Omental fat pad (tissue), 4 donors: ENCODE measurements around the gene ACAP1. TPM values are rescaled to one million over a fixed set of nuclear protein-coding genes. Genes with fewer than 3 reads are reported as not detected.
"Not testable (repeated sequence)": the region's sequence is repeated elsewhere in the genome, so short reads cannot be mapped to it uniquely, and the experiment has no call there.

ENCODE experiments used
- ATAC-seq: fragments of 150-250 bp; one replicate; pipeline ENCODE4 v1.9.1; 2016; ENCODE audit warnings: mild to moderate bottlenecking, moderate library complexity; ENCODE audit not compliant: low FRiP score
- DNase-seq: peaks from one replicate; pipeline ENCODE4 v3.0.0-alpha.2; 2019; ENCODE audit warnings: low spot score
- total RNA-seq, 4 donors: library from RNA; depleted of rRNA; stranded (reverse); fragments of >200 nt; gene quantifications; one replicate each; pipeline ENCODE4 v1.1.0, GENCODE V29; 2016
- TF ChIP-seq, protein P1 (sequence below), 3 donors: fragments of 450-650 bp; IDR thresholded peaks; one replicate each; pipeline ENCODE4 v1.5.1; 2016 to 2017; ENCODE audit warnings: antibody characterized with exemption in 3 of 3, mild to moderate bottlenecking in 3 of 3, moderate library complexity in 2 of 3

Gene ACAP1
- total RNA-seq, 4 donors from 2014 or later: 3.3 to 13.1 (median 8.1) TPM

- TF ChIP-seq, protein P1, sequence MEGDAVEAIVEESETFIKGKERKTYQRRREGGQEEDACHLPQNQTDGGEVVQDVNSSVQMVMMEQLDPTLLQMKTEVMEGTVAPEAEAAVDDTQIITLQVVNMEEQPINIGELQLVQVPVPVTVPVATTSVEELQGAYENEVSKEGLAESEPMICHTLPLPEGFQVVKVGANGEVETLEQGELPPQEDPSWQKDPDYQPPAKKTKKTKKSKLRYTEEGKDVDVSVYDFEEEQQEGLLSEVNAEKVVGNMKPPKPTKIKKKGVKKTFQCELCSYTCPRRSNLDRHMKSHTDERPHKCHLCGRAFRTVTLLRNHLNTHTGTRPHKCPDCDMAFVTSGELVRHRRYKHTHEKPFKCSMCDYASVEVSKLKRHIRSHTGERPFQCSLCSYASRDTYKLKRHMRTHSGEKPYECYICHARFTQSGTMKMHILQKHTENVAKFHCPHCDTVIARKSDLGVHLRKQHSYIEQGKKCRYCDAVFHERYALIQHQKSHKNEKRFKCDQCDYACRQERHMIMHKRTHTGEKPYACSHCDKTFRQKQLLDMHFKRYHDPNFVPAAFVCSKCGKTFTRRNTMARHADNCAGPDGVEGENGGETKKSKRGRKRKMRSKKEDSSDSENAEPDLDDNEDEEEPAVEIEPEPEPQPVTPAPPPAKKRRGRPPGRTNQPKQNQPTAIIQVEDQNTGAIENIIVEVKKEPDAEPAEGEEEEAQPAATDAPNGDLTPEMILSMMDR (IDR thresholded peaks at IDR 0.05): no peak
- no peak for DNase-seq
- no peak for ATAC-seq
Measured at GRCh38 chr17:7357381-7357780, 21.1 kb downstream of the ACAP1 start.

- ATAC-seq: no peak
- TF ChIP-seq, protein P1 (IDR thresholded peaks at IDR 0.05): no peak
- DNase-seq: no peak
Measured at GRCh38 chr17:7361906-7362305, 25.6 kb downstream of the ACAP1 start.

DNA sequence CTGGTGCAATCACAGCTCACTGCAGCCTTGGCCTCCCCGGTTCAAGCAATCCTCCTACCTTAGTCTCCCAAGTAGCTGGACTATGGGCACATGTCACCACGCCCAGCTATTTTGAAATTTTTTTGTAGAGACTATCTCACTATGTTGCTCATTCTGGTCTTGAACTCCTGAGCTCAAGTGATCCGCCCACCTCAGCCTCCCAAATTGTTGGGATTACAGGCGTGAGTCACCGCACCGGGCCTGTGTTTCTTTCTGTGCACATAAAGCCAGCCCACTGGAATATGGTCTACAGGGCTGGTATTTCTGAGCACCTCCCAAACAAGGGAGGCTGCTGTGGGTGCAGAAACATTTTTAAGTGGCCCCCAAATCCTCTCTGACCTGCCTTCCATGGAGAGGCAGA is 27.0 kb downstream of the ACAP1 start:
- ATAC-seq (no peak), DNase-seq (no peak)
- TF ChIP-seq, protein P1 (IDR thresholded peaks at IDR 0.05): no peak

GRCh38 chr17:7365963-7366362 is 29.6 kb downstream of the ACAP1 start:
- DNase-seq, ATAC-seq: not testable (repeated sequence)

DNA sequence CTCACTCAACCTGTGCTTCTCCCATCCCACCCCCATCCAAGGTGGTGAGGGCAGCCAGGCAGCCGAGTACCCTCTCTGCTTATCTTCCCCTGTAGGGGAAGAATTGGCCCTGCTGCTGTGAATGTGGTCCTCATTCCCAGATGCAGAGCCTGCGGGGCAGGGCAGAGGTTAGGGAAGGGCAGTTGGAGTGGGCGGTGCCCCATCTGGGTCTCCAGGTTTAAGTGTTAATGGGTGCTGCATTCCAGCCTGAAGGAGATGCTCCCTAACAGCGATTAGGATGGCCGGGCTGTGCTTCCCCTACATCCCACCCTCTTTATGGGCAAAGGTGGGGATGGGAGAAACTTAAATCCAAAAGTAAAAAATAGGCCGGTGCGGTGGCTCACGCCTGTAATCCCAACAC is 30.8 kb downstream of the ACAP1 start:
- TF ChIP-seq, protein P1 (IDR thresholded peaks at IDR 0.05): no peak
- ATAC-seq (no peak), DNase-seq (no peak)

DNA sequence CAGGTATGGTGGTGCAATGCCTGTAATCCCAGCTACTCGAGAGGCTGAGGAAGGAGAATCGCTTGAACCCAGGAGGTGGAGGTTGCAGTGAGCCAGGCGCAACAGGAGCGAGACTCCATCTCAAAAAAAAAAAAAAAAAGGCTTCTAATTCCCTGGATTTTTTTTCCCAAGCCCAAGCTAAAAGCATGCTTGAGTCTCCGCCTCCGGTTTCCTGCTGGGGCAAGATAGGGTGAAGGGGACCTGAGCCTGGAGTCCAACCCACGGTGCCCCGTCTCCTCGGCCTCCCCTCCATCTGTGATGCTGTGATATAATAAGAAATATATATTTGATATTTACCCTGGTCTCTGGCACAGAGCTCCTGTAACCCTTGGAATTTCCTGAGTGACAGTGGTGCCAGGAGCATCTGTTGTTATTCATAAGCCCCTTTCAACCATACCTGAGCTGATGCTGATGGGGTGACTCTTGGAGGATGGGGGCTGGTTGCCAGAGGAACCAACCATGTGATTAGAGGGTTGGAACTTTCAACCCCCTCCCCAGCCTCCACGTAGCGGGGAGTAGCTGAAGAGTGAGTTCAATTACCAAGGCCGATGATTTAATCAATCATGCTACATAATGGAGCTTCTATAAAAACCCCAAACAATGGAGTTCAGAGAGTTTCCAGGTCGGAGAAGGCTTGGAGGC is 31.7 kb downstream of the ACAP1 start:
- DNase-seq (no peak), ATAC-seq (no peak)
- TF ChIP-seq, protein P1 (IDR thresholded peaks at IDR 0.05): no peak

DNA sequence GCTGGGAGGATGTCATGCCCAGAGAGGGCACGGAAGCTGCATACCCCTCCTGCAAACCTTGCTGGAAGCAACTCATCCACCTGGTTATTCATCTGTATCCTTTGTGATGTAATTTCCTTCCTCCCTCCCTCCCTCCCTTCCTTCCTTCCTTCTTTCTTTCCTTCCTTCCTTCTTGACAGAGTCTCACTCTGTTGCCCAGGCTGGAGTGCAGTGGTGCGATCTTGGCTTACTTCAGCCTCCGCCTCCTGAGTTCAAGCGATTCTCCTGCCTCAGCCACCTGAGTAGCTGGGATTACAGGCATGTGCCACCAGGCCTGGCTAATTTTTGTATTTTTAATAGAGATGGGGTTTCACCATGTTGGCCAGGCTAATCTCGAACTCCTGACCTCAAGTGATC is 32.3 kb downstream of the ACAP1 start:
- not testable (repeated sequence) for ATAC-seq, DNase-seq

GRCh38 chr17:7369825-7370224 is 33.5 kb downstream of the ACAP1 start:
- no peak for DNase-seq
- TF ChIP-seq, protein P1 (IDR thresholded peaks at IDR 0.05): no peak
- ATAC-seq: no peak
